ENCODE measurements around the gene GABRA5.

The GABRA5 gene

DNA sequence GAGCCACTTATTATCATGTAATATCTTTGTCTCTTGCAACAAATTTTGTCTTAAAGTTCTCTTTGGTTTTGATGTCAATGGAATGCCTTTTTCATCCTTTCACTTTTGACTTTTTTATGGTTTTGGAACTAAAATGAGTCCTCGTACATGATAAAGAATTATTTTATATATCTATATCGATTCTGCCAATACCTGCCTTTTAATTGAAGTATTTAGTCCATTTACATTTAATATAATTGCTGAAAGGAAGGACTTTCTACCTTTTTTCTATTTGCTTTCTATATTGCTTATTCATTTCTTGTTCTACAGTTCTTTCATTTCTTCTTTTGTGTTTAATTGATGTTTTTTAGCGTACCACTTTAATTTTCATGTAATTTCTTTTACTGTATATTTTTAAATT lies 32.8 kb downstream of the GABRA5 start:
- Histone ChIP-seq H3F3A (ENCODE audit: low read depth) (no peaks in the 10 kb centered on the region), H3K9ac (ENCODE audit: low read depth, low read length, poor library complexity, severe bottlenecking) (no peak overlapping the region), H3K9me2 (replicated peaks; ENCODE audit: low read depth, low read length) (no peaks in the 10 kb centered on the region), H4K20me1 (ENCODE audit: insufficient read depth, low read length, poor library complexity, severe bottlenecking) (no peaks in the 10 kb centered on the region), H2AFZ (ENCODE audit: low read length) (no peak overlapping the region), H3K36me3 (ENCODE audit: insufficient read depth, low read length) (no peaks in the 10 kb centered on the region), H3K4me3 (ENCODE audit: low read length, poor library complexity, severe bottlenecking) (no peak overlapping the region), H3K79me2 (ENCODE audit: insufficient read depth, low read length) (no peaks in the 10 kb centered on the region), H3K27me3 (ENCODE audit: insufficient read depth, low read length, poor library complexity, severe bottlenecking) (no peaks in the 10 kb centered on the region), H3K4me2 (ENCODE audit: low read depth, low read length, poor library complexity, severe bottlenecking) (no peak overlapping the region), H3K9me3 (ENCODE audit: insufficient read depth, low read depth, low read length) (0 out of 2 replicates have a peak, but pooled peaks cover 3% of the 10 kb centered on the region), H3K4me1 (ENCODE audit: insufficient read depth, low read length, poor library complexity, severe bottlenecking) (no peaks in the 10 kb centered on the region)
- no peak for TF ChIP-seq EZH2phosphoT487 (IDR thresholded peaks at IDR 0.05; ENCODE audit: borderline replicate concordance)
- no peak for TF ChIP-seq CTCF (conservative IDR thresholded peaks at IDR 0.05; ENCODE audit: low read length)

DNA sequence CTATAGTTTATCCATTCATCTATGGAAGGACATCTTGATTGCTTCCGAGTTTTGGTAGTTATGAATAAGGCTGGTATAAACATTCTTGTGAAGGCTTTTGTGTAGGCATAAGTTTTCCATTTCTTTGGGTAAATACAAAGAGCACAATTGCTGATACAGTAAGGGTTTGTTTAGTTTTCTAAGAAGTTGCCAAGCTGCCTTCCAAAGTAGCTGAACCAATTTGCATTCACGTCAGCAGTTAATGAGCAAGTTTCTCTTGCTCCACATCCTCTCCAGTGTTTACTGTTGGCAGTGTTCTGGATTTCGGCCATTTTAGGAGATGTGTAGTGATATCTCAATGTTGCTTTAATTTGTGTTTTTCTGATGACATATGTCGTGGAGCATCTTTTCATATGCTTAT lies 34.2 kb downstream of the GABRA5 start:
- H3K9me2 ChIP-seq (replicated peaks; ENCODE audit: low read depth, low read length), result no peaks in the 10 kb centered on the region
- no peak overlapping the region for H3K4me3 ChIP-seq (ENCODE audit: low read length, poor library complexity, severe bottlenecking)
- no peaks in the 10 kb centered on the region for H4K20me1 ChIP-seq (ENCODE audit: insufficient read depth, low read length, poor library complexity, severe bottlenecking)
- no peaks in the 10 kb centered on the region for H3K36me3 ChIP-seq (ENCODE audit: insufficient read depth, low read length)
- H3F3A ChIP-seq (ENCODE audit: low read depth), result no peaks in the 10 kb centered on the region
- H3K9ac ChIP-seq (ENCODE audit: low read depth, low read length, poor library complexity, severe bottlenecking), result no peak overlapping the region
- TF ChIP-seq EZH2phosphoT487 (IDR thresholded peaks at IDR 0.05; ENCODE audit: borderline replicate concordance) (no peak), CTCF (conservative IDR thresholded peaks at IDR 0.05; ENCODE audit: low read length) (no peak)
- no peaks in the 10 kb centered on the region for H3K4me1 ChIP-seq (ENCODE audit: insufficient read depth, low read length, poor library complexity, severe bottlenecking)
- H3K27me3 ChIP-seq (ENCODE audit: insufficient read depth, low read length, poor library complexity, severe bottlenecking), result no peaks in the 10 kb centered on the region
- 0 out of 2 replicates have a peak, but pooled peaks cover 3% of the 10 kb centered on the region for H3K9me3 ChIP-seq (ENCODE audit: insufficient read depth, low read depth, low read length)
- no peak overlapping the region for H3K4me2 ChIP-seq (ENCODE audit: low read depth, low read length, poor library complexity, severe bottlenecking)
- no peak overlapping the region for H2AFZ ChIP-seq (ENCODE audit: low read length)
- no peaks in the 10 kb centered on the region for H3K79me2 ChIP-seq (ENCODE audit: insufficient read depth, low read length)

DNA sequence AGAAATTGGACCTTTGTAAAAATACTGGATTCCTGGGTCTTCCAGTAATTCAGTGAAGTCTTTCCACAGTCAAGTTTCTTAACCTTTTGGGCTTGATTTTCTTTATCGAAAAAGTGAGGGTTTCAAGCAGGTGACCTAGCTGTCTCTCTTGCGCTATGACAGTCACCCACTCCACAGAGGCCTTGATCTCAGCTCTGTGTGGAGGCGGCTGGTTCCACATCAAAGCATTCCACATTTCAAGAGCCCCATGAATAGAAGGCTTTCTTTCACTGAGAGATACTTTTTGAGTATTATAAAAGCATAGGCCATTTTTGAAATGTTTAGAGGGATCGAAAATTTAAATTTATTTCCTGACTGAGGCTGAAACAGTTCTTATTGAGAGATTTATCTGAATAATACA lies 43.9 kb downstream of the GABRA5 start:
- no peak overlapping the region for H3K9ac ChIP-seq (ENCODE audit: low read depth, low read length, poor library complexity, severe bottlenecking)
- H3K27me3 ChIP-seq (ENCODE audit: insufficient read depth, low read length, poor library complexity, severe bottlenecking), result no peaks in the 10 kb centered on the region
- H3K4me2 ChIP-seq (ENCODE audit: low read depth, low read length, poor library complexity, severe bottlenecking), result no peak overlapping the region
- H3K4me3 ChIP-seq (ENCODE audit: low read length, poor library complexity, severe bottlenecking), result no peak overlapping the region
- TF ChIP-seq EZH2phosphoT487 (IDR thresholded peaks at IDR 0.05; ENCODE audit: borderline replicate concordance) (no peak), CTCF (conservative IDR thresholded peaks at IDR 0.05; ENCODE audit: low read length) (no peak)
- 0 out of 2 replicates have a peak, but pooled peaks cover 5% of the 10 kb centered on the region for H3K9me3 ChIP-seq (ENCODE audit: insufficient read depth, low read depth, low read length)
- no peaks in the 10 kb centered on the region for H3K36me3 ChIP-seq (ENCODE audit: insufficient read depth, low read length)
- no peaks in the 10 kb centered on the region for H4K20me1 ChIP-seq (ENCODE audit: insufficient read depth, low read length, poor library complexity, severe bottlenecking)
- H3F3A ChIP-seq (ENCODE audit: low read depth), result no peaks in the 10 kb centered on the region
- H3K9me2 ChIP-seq (replicated peaks; ENCODE audit: low read depth, low read length), result no peaks in the 10 kb centered on the region
- no peaks in the 10 kb centered on the region for H3K79me2 ChIP-seq (ENCODE audit: insufficient read depth, low read length)
- no peak overlapping the region for H2AFZ ChIP-seq (ENCODE audit: low read length)
- no peaks in the 10 kb centered on the region for H3K4me1 ChIP-seq (ENCODE audit: insufficient read depth, low read length, poor library complexity, severe bottlenecking)

All from Loucy (cell line).